ENCODE data around the gene P2RY8.
"Not testable (repeated sequence)": the region's sequence is repeated elsewhere in the genome, so short reads cannot be mapped to it uniquely, and the experiment has no call there.

The P2RY8 gene

DNA sequence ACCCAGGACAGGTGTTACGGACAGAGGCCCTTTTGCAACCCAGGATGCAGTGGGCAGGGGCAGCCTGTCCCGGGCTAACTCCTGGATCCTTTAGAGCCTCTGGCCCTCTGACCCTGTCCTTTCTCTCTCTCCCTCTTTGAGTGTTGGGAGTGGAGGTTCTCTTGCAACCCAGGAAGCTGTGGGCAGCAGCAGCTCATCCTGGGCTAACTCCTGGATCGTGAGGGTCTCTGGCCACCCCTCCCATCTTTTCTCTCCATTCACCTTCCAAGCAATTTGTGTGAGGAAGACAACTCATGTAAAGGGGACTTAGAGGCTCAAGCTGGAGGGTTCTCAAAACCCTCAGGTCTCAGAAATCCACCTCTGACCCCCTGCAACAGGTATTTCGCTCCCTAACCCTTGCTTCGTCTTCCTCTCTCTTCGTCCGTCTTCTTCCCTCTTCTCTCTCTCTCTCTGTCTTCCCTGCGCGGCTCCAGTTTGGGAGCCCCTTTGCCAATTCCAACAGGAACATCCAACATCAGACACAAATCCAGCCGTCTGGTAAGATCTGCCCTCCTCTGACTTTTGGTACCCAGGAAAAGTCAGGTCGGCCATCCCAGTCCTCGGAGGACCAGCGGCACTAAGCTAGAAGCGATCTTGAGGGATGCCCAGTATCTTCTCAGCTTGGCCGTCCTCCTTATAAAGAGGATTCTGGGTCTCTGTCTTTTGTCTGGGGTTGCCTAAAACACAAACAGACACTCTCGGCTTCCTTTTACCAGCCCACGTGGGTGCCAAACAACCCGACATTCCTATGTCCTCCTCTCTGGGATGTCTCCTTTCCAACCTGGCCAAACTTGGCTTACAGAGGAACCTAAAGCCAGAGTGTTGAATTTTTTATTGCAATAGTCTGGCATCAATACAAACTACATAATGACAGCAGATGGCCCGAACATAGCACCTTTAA is 92.2 kb downstream of the P2RY8 start:
- no peak for DNase-seq (ENCODE audit: low spot score)

GRCh38 chrX:1443496-1444075 is 93.4 kb downstream of the P2RY8 start:
- DNase-seq (ENCODE audit: low spot score), result no peak

GRCh38 chrX:1442724-1443367 is 94.1 kb downstream of the P2RY8 start:
- no peak for DNase-seq (ENCODE audit: low spot score)

GRCh38 chrX:1442016-1442665 is 94.8 kb downstream of the P2RY8 start:
- DNase-seq (ENCODE audit: low spot score), result no peak

GRCh38 chrX:1440506-1440905 is 96.5 kb downstream of the P2RY8 start:
- DNase-seq (ENCODE audit: low spot score), result no peak

DNA sequence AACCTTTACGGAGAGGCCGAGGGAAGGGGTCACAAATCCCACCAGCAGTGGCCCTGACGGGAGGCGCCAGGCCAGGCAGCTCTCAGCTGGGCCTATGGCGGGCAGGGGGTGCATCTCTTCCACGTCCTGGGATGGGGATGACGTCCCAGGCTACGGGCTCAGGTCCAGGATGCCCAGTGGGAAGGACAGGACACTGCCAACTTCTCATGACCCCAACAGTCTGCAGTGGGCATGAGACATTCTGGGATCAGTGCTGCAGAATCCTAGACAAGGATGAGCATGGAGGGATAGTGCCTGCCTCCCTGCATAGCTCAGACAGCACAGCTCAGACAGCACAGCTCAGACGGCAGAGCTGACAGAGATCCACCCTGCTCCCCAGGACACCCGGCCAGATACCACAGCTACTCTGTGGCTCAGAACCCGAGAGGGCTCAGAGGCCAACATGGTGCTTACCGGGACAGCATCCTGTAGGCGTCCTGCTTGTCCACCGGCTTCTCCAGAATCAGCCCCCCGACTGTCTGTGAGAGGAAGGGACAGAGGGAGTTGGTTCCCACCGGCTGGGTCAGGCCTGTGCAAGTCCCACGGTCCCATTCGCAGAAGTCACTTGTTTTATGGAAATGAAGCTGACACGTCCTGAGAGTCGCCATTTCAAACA is 101.6 kb downstream of the P2RY8 start:
- no peak for DNase-seq (ENCODE audit: low spot score)

GRCh38 chrX:1434871-1435240 is 102.1 kb downstream of the P2RY8 start:
- no peak for DNase-seq (ENCODE audit: low spot score)

- DNase-seq (ENCODE audit: low spot score), result no peak
Measured at GRCh38 chrX:1433646-1434357, 103.2 kb downstream of the P2RY8 start.

DNA sequence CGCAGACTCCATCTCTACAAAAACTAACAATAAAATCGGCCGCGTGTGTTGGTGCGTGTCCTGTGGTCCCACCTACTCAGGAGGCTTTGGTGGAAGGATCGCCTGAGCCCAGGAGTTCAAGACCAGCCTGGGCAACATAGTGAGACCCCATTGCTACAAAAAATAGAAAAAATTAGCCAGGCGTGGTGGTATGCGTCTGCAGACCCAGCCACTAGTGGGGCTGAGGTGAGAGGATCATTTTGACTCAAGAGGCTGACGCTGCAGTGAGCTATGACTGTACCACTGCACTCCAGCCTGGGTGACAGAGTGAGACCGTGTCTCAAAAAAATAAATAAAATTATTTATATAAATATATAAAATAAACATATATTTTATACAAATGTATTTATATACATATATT is 106.5 kb downstream of the P2RY8 start:
- DNase-seq (ENCODE audit: low spot score), result no peak

DNA sequence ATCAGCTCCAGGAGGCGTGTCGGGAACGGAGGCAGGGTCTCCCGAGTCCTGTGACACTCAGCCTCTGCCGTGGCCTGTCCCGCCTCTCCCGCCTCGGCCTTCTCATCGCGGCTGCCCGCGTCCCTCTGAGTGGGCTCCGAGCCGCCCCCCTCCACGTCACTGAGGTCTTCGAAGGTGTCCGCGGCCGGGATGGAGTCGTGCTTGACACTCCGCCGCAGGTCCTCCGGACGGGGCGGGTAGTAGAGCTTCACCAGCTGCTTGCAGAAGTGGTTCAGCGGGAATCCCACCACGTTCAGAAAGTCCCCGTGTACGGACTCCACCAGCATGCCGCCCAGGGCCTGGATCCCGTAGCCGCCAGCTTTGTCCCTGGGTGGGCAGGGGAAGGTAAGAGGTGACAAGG is 109.2 kb downstream of the P2RY8 start:
- no peak for DNase-seq (ENCODE audit: low spot score)

- DNase-seq (ENCODE audit: low spot score), result not testable (repeated sequence)
Measured at GRCh38 chrX:1426321-1426720, 110.7 kb downstream of the P2RY8 start.

GRCh38 chrX:1425381-1425780 is 111.6 kb downstream of the P2RY8 start:
- DNase-seq (ENCODE audit: low spot score), result no peak

DNA sequence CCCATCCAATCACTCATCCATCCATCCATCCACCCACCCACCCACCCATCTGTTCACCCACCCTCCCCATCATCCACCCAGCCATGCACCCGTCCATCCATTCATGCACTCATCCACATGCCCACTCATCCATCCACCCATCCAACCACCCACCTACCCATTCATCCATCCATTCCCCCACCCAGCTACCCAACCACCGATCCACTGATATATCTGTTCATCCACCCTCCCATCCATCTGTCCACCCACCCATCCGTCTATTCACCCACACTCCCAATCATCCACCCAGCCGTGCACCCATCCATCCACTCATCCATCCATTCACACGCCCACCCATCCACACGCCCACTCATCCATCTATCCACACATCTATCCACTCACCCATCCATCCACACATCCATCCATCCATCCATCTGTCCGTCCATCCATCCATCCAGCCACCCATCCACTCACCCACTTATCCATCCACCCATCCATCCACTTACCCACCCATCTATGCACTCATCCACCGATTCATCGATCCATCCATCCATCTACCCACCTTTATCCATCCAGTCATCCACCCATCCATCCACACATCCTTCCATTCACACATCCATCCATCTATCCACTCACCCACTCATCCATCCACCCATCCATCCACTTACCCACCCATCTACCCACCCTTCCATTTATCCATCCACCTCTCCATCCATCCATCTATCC is 112.7 kb downstream of the P2RY8 start:
- no peak for DNase-seq (ENCODE audit: low spot score)

DNA sequence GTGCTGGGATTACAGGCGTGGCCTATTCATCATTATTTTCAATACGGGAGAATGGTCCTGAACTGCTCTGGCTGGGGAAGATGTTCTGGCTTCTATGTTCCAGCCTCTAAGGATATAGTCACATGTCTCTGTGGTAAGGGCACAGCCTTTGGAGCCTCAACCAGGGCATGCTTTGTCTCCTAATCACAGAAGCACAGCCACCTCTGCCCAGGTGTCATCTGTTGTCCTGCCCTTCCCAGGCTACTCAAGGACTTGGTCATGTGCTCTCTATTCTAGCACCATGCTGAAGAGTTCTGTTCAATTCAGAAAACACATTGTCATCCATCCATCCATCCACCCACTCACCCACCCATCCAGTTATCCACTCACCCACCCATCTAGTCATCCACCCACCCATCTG is 113.8 kb downstream of the P2RY8 start:
- DNase-seq (ENCODE audit: low spot score), result no peak

DNA sequence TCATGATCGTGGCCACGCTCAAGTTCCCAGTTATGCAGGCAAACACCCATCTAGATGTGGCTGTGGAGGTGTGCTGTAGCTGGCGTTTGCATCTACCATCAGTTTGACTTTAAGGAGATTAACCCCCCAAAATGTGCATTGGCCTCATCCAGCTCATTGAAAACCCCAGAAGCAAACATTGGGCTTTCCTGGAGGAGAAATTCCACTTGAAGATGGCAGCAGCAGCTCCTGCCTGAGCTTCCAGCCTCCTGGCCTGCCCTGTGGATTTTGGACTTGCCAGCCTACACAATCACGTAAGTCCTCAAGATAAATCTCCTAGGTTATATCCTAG is 114.9 kb downstream of the P2RY8 start:
- DNase-seq (ENCODE audit: low spot score), result no peak

DNA sequence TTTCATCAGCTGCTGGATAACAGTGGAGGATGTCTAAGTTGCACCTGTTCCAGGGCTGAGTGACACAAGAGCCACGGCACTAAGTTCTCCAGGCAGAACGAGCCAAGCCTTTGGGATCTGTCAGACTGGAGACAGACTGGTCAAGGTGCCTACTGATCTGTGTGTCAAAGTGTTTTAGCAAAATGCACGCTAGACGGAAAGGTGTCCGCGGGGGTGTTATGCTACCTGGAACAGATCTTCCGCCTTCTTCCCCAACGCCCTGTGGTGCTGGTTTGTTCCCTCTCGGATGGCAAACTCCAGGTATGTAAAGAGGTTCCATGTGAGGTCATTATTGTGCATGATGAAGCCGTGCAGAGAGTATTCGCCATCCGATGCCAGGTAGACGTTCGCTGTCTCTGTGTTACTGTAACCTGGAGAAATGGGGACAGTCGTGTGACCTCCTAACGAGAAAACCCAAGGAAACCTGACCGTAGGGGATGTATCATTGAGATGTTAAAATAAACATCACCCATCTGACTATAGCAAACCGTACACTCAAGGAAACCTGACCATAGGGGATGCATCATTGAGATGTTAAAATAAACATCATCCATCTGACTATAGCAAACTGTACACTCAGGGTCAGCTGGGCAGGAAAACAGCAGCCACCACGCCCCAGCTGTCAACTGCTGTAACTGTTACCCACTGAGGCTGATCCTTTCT is 115.4 kb downstream of the P2RY8 start:
- no peak for DNase-seq (ENCODE audit: low spot score)

DNA sequence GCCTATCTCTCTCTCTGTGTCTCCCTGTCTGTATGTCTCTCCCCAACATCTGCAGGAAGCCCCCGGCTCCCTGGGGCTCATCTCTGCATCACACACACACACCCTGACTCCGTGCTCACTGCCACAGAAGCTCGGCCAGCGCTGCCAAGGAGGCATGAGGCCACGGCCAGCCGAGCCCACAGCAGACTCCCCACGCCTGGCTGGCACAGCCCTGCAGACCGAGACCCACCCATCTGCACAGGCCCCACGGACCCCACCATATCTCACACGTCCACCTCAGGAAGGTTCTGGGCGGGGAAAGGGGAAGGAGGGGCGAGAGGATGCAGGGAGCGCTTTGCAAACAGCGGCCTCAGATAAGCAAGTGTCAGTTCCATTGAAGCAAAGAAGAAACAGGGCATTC is 116.6 kb downstream of the P2RY8 start:
- no peak for DNase-seq (ENCODE audit: low spot score)

- no peak for DNase-seq (ENCODE audit: low spot score)
Measured at GRCh38 chrX:1419545-1420355, 117.2 kb downstream of the P2RY8 start.

DNA sequence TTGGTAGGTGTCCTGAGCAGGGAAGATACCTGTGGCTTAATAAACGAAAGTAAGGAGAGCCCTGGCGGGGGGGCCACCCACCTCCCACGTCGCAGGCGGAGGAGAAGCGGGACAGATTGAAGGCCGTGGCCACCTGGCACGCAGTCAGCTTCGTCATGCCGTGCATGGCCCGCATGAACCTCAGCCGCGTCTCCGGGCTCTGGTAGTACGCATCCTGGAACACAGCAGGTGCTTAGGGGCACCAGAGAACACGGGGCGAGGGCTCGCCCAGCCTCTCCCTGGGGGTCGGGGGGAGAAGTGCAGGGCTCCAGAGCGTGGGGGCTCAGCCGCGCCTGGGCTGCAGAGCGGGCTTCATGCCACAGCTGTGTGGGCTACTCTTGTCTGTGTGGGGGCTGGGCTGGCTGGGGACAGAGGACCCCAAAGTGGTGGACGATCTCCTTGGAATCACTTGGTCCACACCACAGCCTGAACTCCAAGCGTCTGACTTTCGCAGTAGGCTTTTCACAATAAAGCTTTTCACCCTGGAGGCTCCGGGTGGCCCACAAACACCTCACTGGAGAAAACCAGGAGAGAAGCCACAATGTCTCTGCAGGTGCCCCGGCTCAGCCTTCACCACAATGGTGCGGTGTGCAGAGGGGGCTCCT is 118.0 kb downstream of the P2RY8 start:
- no peak for DNase-seq (ENCODE audit: low spot score)
